ENCODE results near the gene MRPL48.

Gene MRPL48

GRCh38 chr11:73894725-73895335 is 107.2 kb downstream of the MRPL48 start:
- no peak for DNase-seq

- DNase-seq, result no peak
Measured at GRCh38 chr11:73902303-73902702, 114.6 kb downstream of the MRPL48 start.

GRCh38 chr11:73907191-73907590 is 119.5 kb downstream of the MRPL48 start:
- peak; percentile 20 for DNase-seq

- DNase-seq, result no peak
Measured at GRCh38 chr11:73912026-73912425, 124.4 kb downstream of the MRPL48 start.

GRCh38 chr11:73913472-73913871 is 125.8 kb downstream of the MRPL48 start:
- no peak for DNase-seq

- DNase-seq, result no peak
Measured at GRCh38 chr11:73914284-73914683, 126.6 kb downstream of the MRPL48 start.

All from CD4-positive, alpha-beta T cell treated with Interleukin-15 for 1 hour (primary cell).